Neutrophil (primary cell): ENCODE measurements around the gene TSC22D1.

Experiments used
- H3K27ac ChIP-seq: fragments of 200-600 bp; sonication (generic); 2 replicates; pipeline ENCODE4 v1.5.1; 2016; ENCODE audit warnings: mild to moderate bottlenecking, moderate library complexity
- H3K27me3 ChIP-seq: fragments of 200-600 bp; sonication (generic); 2 replicates; pipeline ENCODE4 v1.6.0; 2016; ENCODE audit warnings: mild to moderate bottlenecking
- H3K36me3 ChIP-seq: fragments of 200-600 bp; sonication (generic); 2 replicates; pipeline ENCODE4 v1.5.1; 2017
- H3K4me1 ChIP-seq, 2 experiments: fragments of 200-600 bp in 1 of 2; sonication (generic) in 1 of 2; 1 replicate in 1 of 2; 2 replicates in 1 of 2; pipeline versions ENCODE4 v1.5.1 to v1.6.1; 2013 to 2016; ENCODE audit warnings: low read depth in 1 of 2, low read length in 1 of 2, mild to moderate bottlenecking in 1 of 2, moderate library complexity in 1 of 2; ENCODE audit not compliant: control insufficient read depth in 1 of 2, insufficient read depth in 1 of 2
- H3K4me3 ChIP-seq, 2 experiments: fragments of 200-600 bp in 1 of 2; sonication (generic) in 1 of 2; 1 replicate in 1 of 2; 2 replicates in 1 of 2; pipeline ENCODE4 v1.5.1; 2013 to 2016; ENCODE audit warnings: low read depth in 1 of 2, low read length in 1 of 2, mild to moderate bottlenecking in 1 of 2, moderate library complexity in 1 of 2
- H3K9me3 ChIP-seq: fragments of 200-600 bp; sonication (generic); 2 replicates; pipeline ENCODE4 v1.5.1; 2016
- CTCF ChIP-seq: fragments of 200-600 bp; sonication (generic); IDR thresholded peaks from 2 replicates; pipeline ENCODE4 v1.5.1; 2016; ENCODE audit warnings: antibody characterized with exemption

The TSC22D1 gene

GRCh38 chr13:44540761-44541434 lies 35.2 kb downstream of the TSC22D1 start:
- Histone ChIP-seq H3K9me3 (no peaks in the 10 kb centered on the region), H3K4me3 (no peak overlapping the region), H3K36me3 (no peaks in the 10 kb centered on the region), H3K27me3 (no peaks in the 10 kb centered on the region), H3K27ac (no peak overlapping the region), H3K4me1 (no peaks in the 10 kb centered on the region)
- TF ChIP-seq CTCF, result no peak

- Histone ChIP-seq H3K4me3 (no peak overlapping the region), H3K27ac (no peak overlapping the region), H3K36me3 (no peaks in the 10 kb centered on the region), H3K4me1 (no peaks in the 10 kb centered on the region), H3K9me3 (no peaks in the 10 kb centered on the region), H3K27me3 (no peaks in the 10 kb centered on the region)
- no peak for TF ChIP-seq CTCF
Measured at GRCh38 chr13:44537248-44537647, 38.9 kb downstream of the TSC22D1 start.

- H3K36me3 ChIP-seq, result no peaks in the 10 kb centered on the region
- H3K4me3 ChIP-seq, result no peak overlapping the region
- TF ChIP-seq CTCF, result no peak
- no peaks in the 10 kb centered on the region for H3K4me1 ChIP-seq
- no peaks in the 10 kb centered on the region for H3K9me3 ChIP-seq
- no peaks in the 10 kb centered on the region for H3K27me3 ChIP-seq
- H3K27ac ChIP-seq, result no peak overlapping the region
Measured at GRCh38 chr13:44523146-44524015, 52.7 kb downstream of the TSC22D1 start.

- Histone ChIP-seq H3K4me1 (no peaks in the 10 kb centered on the region), H3K9me3 (no peaks in the 10 kb centered on the region), H3K4me3 (no peak overlapping the region), H3K27me3 (no peaks in the 10 kb centered on the region), H3K27ac (no peak overlapping the region), H3K36me3 (no peaks in the 10 kb centered on the region)
- no peak for TF ChIP-seq CTCF
Measured at GRCh38 chr13:44519642-44520041, 56.5 kb downstream of the TSC22D1 start.

- Histone ChIP-seq H3K4me3 (no peak overlapping the region), H3K4me1 (no peaks in the 10 kb centered on the region), H3K36me3 (no peaks in the 10 kb centered on the region), H3K27ac (no peak overlapping the region), H3K9me3 (no peaks in the 10 kb centered on the region), H3K27me3 (no peaks in the 10 kb centered on the region)
- TF ChIP-seq CTCF, result no peak
Measured at GRCh38 chr13:44516771-44517170, 59.4 kb downstream of the TSC22D1 start.
